Psoas muscle (tissue), 8 donors: Measurements from ENCODE around the gene LRRTM4. TPM values are rescaled to one million over a fixed set of nuclear protein-coding genes. Genes with fewer than 3 reads are reported as not detected.

Experiments
- ATAC-seq, 4 donors: fragments of 200-7000 bp; cut with Tn5 transposase; one replicate each; pipeline ENCODE4 v1.9.1; 2020; ENCODE audit warnings: moderate library complexity in 3 of 4, mild to moderate bottlenecking in 2 of 4
- DNase-seq, 2 donors: peaks; one replicate each; pipeline ENCODE4 v3.0.0-alpha.2; 2020
- H3K27ac ChIP-seq: fragments of 200-600 bp; one replicate; pipeline ENCODE4 v1.8.0; 2022
- H3K27me3 ChIP-seq, 3 donors: fragments of 200-600 bp in 1 of 3; one replicate each; pipeline versions ENCODE4 v1.6.1 to v1.8.0; 2013 to 2022; ENCODE audit warnings: low read length in 2 of 3, mild to moderate bottlenecking in 2 of 3, moderate library complexity in 1 of 3; ENCODE audit not compliant: insufficient read depth in 3 of 3
- H3K36me3 ChIP-seq, 2 donors: fragments of 200-600 bp in 1 of 2; one replicate each; pipeline versions ENCODE4 v1.6.1 to v1.8.0; 2013 to 2022; ENCODE audit warnings: low read depth in 1 of 2, mild to moderate bottlenecking in 1 of 2, moderate library complexity in 1 of 2; ENCODE audit not compliant: insufficient read depth in 1 of 2
- H3K4me1 ChIP-seq: fragments of 200-600 bp; one replicate; pipeline ENCODE4 v1.8.0; 2022
- H3K4me3 ChIP-seq: fragments of 200-600 bp; one replicate; pipeline ENCODE4 v1.8.0; 2022; ENCODE audit warnings: mild to moderate bottlenecking
- H3K9me3 ChIP-seq: fragments of 200-600 bp; one replicate; pipeline ENCODE4 v1.8.0; 2022
- CTCF ChIP-seq: fragments of 200-600 bp; IDR thresholded peaks from one replicate; pipeline ENCODE4 v1.8.0; 2022; ENCODE audit warnings: antibody characterized with exemption
- WGBS, 3 donors: extraction: QIAGEN DNeasy Blood & Tissue Kit; methylation state at CpG; one replicate each; pipeline versions ENCODE4 v1.1.6 to v1.1.7; 2013; 5-methylcytosine and 5-hydroxymethylcytosine counted together
- intact Hi-C, 2 donors: fragments of 100-400 bp; cut with DNase I; formaldehyde crosslinking; loops; one replicate each; pipeline versions ENCODE4 v1.11.0 to v1.14.2; 2022
- polyA plus RNA-seq, 3 donors: library from polyadenylated mRNA; stranded (reverse); fragments of 200-250 nt; gene quantifications; one replicate each; pipeline ENCODE4 v1.2.3, GENCODE V29; 2013
- total RNA-seq, 4 donors: library from RNA; stranded (reverse); fragmentation: NEBNext Ultra II Directional in 2 of 4; extraction: Animal tissue kit (Norgen Biotek cat#: 25700) in 2 of 4; gene quantifications; one replicate each; pipeline versions ENCODE4 v1.2.1 to v1.2.4, GENCODE V29; 2021 to 2023
- donor health status: healthy with polysubstance abuse.
- donor health status: DM: no; HTN: no; CAD: no; lungs with moderate emphysema.
- donor health status: Bipolar disorder and iron deficiency.
- donor health status: healthy.
- donor health status: DM: yes; HTN: yes; CAD: no.
- donor health status: DM: no; HTN: no; CAD: no.
- donor health status: DM: no; HTN: no; CAD: no.
- donor health status: DM: yes; HTN: yes; CAD: no.

LRRTM4 gene
- total and polyA plus RNA-seq, 7 donors, result 0.03 to 0.86 (median 0.25) TPM; not detected in 1

- Histone ChIP-seq H3K4me3 (no peak overlapping the region), H3K4me1 (no peaks in the 10 kb centered on the region), H3K9me3 (no peaks in the 10 kb centered on the region), H3K27me3 (no peaks in the 10 kb centered on the region), H3K27ac (no peak overlapping the region), H3K36me3 (no peaks in the 10 kb centered on the region)
- ATAC-seq (no peak), DNase-seq (no peak)
- 87 to 96% (median 92%) methylated on average over 2 of the region's 2 CpGs for WGBS, 3 donors
- no peak for TF ChIP-seq CTCF
- intact Hi-C loops, result no loop called here
Measured at GRCh38 chr2:76821731-76822130, 700.4 kb downstream of the LRRTM4 start.

DNA sequence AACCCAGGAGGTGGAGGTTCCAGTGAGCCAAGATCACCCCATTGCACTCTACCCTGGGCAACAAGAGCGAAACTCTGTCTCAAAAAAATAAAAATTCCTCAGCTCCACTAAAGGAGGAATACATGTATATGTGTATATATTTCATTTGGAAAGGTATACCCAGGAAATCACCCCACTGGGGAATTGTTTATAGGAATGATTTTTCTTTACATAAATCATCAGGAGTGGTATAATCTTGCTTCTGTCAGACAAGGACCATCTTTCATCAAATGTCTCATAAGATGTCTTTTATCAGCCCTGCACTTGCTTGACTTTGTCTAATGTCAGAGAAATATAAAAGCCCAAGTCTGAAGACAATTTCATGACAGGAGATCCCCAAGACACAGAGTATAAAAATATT lies 709.1 kb downstream of the LRRTM4 start:
- no peak for DNase-seq
- Histone ChIP-seq H3K9me3 (no peaks in the 10 kb centered on the region), H3K36me3 (no peaks in the 10 kb centered on the region), H3K4me1 (no peaks in the 10 kb centered on the region), H3K4me3 (no peak overlapping the region), H3K27me3 (no peaks in the 10 kb centered on the region), H3K27ac (no peak overlapping the region)
- no peak for TF ChIP-seq CTCF
- ATAC-seq, result no peak
- intact Hi-C loops, result no loop called here
- WGBS, 3 donors, result 91 to 100% (median 93%) methylated on average over 1 of the region's 1 CpG

- no peak overlapping the region for H3K27ac ChIP-seq
- H3K4me1 ChIP-seq, result no peaks in the 10 kb centered on the region
- H3K27me3 ChIP-seq, result no peaks in the 10 kb centered on the region
- TF ChIP-seq CTCF, result no peak
- ATAC-seq, result no peak
- H3K4me3 ChIP-seq, result no peak overlapping the region
- no peaks in the 10 kb centered on the region for H3K9me3 ChIP-seq
- no peak for DNase-seq
- no peaks in the 10 kb centered on the region for H3K36me3 ChIP-seq
- intact Hi-C loops, result no loop called here
Measured at GRCh38 chr2:76812156-76812555, 710.0 kb downstream of the LRRTM4 start.

GRCh38 chr2:76809136-76809535 lies 713.0 kb downstream of the LRRTM4 start:
- Histone ChIP-seq H3K27me3 (no peaks in the 10 kb centered on the region), H3K36me3 (no peaks in the 10 kb centered on the region), H3K27ac (no peak overlapping the region), H3K4me1 (no peaks in the 10 kb centered on the region), H3K9me3 (no peaks in the 10 kb centered on the region), H3K4me3 (no peak overlapping the region)
- DNase-seq (no peak), ATAC-seq (no peak)
- whole genome bisulfite sequencing, 3 donors, result 85 to 92% (median 91%) methylated on average over 1 of the region's 1 CpG
- intact Hi-C loops, result no loop called here
- TF ChIP-seq CTCF, result no peak

GRCh38 chr2:76808732-76809131 lies 713.4 kb downstream of the LRRTM4 start:
- intact Hi-C loops, result no loop called here
- ATAC-seq (no peak), DNase-seq (no peak)
- TF ChIP-seq CTCF, result no peak
- Histone ChIP-seq H3K4me1 (no peaks in the 10 kb centered on the region), H3K27ac (no peak overlapping the region), H3K36me3 (no peaks in the 10 kb centered on the region), H3K27me3 (no peaks in the 10 kb centered on the region), H3K9me3 (no peaks in the 10 kb centered on the region), H3K4me3 (no peak overlapping the region)
- WGBS, 3 donors, result 0 to 2% (median 2%) methylated on average over 1 of the region's 1 CpG
